Embryonic facial prominence (tissue), 1 donor: Measurements from ENCODE around the gene SRPRB.

Experiments used
- DNase-seq: peaks from one replicate; pipeline ENCODE4 v3.0.0-alpha.2; 2016; ENCODE audit errors: extremely low spot score

Gene SRPRB

DNA sequence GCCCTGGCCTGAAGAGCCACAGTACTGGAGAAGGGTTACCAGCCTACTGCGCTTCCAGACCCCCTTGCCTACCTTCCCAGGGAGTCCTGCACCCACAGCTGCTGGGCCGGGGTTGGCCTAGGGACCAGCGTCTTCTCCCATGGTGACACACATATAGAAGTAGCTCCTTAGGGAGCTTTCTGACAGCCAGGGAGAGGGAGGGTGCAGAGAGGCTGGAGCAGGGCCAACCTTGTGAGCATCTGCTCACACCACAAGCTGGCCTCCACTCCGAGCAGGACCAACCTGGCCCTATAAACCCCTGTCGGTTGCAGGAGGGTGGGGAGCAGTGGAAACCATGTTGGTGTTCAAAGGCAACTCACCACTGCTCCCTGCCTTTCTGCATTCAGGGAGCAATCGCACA, 35.2 kb downstream of the SRPRB start:
- no peak for DNase-seq

DNA sequence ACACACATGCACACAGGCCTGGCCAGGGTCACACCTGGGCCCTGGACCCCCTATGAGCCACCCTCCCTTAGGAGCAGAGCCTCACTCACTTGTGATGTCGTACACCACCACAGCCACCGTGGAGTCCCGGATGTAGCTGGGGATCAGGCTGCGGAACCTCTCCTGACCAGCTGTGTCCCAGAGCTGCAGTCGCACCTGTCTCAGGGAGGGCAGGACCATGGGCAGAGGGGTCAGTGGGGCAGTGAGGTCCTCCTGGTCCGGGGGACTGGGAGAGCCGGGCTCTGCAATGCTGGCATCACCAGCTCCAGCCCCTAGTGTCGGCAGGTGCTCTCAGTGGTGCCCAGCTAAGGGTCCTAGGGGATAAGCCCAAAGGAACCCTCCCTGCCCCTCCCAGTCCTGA, 35.6 kb downstream of the SRPRB start:
- DNase-seq: no peak

DNA sequence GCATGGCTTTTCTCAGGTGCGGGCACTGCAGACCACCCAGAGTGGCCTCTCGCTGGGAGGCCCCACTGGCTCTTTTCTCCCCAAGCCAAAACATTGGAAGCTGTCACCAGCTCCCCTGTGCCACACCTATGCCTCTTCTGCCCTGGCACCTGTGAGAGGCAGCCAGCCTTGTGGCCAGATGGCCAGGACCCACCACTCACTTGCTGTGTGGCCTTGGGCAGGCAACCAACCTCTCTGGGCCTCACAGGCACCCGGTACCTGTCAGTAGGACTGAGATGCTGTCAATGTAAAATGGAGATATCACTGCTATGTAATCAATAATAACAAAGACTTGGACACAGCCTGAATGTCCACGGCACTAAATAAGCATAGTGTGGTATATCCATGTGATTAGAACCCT, 36.5 kb downstream of the SRPRB start:
- DNase-seq: no peak

DNA sequence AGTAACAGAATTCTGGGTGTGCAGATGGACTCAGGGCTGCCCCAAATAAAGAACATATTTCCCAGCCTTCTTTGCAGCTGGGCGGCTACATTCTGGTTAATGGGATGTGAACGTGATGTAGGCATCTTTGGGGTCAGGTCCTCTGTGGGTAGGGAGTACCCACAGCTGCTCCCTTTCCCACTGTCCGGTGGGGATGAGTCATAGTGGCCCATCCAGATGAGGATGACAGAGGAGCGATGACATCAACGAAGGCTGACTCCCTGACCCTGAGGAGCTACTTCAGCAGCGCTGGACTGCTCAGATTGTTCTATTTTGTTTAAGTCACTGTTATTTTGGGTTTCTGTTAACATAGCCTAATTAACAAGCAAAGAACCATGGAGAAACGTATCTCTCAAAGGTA, 38.0 kb downstream of the SRPRB start:
- DNase-seq: no peak

DNA sequence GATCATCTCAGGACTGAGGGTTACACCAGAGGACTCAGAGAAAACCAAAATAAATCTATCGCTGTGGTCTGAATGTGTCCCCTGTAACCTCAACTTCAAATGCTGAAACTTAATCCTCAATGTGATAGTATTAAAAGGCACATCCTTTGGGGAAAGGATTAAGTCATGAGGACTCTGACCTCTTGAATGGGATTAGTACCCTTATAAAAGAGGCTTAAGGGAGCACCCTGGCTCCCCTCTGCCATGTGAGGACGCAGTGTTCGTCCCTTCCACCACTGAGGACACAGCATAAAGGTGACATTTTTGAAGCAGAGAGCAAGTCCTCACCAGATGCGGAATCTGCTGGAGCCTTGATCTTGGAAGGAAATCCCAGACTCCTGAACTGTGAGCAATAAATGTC, 39.5 kb downstream of the SRPRB start:
- DNase-seq: no peak

DNA sequence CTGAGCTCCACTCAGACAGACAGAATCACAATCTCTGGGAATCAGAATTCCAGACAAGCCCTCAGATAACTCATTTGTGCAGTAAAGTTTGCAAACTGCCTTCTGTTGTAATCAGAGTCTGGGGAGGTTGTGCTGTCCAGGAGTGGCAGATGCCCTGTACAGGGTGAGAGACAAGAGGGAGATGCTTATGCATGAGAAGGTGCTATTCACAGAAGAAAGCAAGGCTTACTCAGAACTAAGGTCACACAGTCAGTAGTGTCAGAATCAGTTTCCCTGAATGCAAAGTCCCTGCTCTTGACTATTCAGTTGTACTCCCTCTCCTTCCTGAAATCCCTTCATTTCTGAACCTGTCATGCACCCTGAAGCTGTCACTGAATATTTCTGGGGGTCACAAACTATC, 43.7 kb downstream of the SRPRB start:
- DNase-seq: no peak

DNA sequence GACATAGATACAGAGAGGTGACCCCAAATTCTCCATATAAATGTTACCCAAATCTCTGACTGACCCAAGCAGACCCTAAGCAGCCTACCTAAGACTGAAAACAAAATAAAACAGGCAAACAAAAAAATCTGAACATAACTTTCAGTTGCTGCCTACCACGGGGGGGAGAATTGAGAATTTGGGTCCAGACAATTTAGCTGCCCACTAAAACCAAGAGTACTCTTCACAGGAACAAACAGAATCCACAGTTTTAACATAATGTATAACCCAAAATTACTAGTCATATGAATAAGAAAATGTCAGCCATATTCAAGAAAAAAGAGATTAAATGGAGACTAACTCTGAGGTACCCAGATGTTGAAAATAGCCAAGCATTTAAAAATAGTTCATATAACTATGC, 44.4 kb downstream of the SRPRB start:
- DNase-seq: no peak

DNA sequence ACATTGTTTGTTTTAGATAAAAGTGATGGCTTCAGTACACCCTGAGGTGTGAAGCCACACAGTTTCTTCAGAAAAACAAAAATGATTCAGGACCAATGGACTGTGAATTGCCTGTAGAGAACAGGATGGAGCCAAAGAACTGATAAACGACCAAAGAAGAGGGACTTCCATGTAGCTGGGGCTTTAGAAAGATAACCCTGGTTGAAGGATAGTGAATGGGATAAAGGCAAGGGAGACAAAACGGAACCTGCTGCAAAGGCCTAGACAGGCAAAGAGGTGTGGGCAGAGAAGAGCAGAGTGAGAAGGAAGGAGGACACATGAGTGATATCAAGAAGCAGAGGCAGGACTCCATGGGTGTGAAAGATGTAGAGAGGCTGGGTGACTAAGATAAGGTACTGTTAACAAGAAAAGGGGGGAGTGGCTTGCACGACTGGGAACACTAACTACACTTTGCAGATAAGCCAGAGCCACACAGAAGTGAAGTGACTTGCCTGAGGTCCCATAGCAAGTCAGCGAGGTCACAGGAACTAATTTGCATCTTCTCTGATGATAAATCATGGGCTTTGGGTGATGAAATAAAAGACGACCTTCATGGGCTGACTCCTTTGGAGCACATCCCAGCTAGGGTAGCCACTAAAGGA, 45.8 kb downstream of the SRPRB start:
- no peak for DNase-seq

DNA sequence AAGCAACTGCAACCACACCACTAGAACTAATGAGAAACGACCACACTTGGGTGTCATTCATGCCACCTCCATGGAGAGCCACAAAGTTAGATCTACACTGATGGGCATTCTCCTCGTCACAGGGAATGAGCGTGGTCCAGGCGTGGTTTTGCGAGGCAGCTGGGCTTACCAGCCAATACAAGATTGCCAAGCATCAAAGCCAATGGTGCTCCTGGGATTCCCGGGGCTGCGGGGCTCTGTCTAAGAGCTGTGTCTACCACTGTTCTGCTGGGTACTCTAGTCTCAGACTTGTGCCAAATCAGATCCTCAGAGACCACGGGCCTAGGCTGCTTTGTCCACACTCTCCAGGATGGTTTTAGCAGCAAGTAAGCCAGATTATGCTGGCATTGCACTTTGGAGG, 46.3 kb downstream of the SRPRB start:
- no peak for DNase-seq

DNA sequence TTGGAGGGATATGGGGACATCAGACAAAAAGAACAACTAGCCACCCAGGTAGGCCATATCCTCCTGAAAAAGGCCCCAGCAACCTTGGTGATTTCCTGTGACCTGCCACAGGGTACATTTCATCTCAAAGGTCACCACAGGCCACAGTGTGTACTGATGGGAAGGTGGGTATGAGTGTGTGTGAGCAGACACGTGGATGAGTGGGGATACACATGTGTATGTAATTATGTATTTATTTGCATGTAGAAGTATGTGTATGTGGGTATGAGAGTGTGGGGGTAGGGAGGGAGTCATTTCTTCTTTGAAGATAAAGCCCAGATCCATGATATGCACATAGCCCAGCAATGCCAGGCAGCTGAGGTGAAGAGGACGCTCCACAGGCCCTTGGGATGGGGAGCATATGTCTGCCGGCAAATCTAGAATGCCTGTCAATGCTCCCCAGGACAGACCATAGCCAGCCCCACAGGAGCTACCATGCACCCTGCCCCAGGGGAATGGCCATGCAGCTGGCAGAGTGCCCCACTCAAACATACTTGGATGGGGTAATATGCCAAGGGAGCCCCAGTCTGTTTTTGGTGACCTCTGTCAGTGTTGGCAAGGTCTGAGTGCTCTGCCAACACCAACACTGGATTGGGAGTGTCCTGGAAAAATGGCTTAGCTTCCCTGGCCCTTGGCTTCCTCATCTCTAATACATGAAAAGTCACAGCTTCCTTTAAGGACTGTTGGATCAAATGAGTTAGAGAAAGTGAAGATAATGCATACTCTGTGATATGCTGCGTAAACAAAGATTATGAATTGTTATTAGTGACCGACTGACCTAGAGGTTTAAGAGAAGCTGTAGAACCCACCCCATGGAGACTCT, 47.7 kb downstream of the SRPRB start:
- no peak for DNase-seq

DNA sequence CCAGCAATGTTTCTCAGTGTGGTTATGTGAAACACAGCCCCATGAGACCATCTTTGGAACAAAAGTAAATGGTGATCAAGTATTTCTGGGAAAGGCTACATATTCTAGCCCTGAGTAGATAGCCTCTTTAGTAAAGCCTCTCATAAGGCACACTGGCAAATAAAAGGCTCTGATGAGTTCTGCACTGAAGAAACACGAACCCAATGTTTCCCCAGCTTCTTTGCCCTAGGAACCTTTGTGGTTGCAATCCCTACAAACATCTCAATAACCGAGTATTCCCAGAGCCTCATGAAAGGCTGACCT, 48.3 kb downstream of the SRPRB start:
- no peak for DNase-seq

DNA sequence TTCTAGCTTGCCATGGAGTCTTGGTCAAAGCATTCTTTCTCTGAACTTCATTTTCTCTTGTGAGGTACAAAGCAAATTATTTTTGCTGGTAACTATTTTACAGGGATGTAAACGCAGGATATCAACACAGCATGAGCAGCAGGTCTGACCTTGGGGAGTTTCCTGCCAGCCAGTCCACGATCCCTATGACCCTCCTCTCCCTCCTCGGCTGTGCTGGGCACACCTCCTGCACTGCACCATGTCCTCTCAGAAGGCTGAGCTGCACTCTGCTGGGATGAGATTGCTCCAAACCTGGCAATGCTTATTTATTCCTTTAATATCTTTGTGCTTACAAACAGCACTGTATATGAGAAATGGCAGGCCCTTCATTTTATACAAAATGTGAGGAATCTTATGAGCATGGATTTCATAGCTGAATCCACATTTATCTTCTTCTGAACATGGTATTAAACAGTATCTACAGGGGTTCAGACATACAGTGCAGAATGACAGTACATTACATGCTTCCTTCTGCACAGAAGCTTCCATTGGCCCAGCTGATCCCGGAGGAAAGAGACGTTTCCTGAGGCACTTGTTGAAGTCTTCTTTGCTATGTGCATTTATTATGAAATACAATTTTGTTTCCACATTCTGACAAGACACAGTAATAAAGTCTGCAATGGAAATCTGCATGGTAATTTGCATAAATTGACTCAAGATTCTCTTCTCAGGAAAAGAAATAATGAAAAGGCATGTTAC, 48.8 kb downstream of the SRPRB start:
- no peak for DNase-seq

DNA sequence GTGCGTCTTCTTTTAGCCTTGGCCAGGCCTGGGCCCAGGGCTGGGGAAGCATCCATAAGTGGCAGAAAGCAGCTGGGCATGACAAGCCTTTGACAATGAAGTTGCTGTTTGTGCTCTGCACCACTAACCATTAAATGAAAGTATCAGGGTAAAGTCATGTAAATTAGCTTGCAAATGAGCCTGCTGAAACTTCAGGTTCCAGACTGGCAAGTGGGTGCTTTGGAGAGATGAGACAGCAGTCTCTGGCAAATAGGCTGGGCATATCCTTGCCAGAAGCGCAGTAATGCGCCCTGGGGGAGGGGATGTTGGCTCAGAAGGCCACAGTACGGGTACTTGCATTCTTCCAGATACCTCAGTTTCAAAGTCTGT, 49.4 kb downstream of the SRPRB start:
- no peak for DNase-seq

DNA sequence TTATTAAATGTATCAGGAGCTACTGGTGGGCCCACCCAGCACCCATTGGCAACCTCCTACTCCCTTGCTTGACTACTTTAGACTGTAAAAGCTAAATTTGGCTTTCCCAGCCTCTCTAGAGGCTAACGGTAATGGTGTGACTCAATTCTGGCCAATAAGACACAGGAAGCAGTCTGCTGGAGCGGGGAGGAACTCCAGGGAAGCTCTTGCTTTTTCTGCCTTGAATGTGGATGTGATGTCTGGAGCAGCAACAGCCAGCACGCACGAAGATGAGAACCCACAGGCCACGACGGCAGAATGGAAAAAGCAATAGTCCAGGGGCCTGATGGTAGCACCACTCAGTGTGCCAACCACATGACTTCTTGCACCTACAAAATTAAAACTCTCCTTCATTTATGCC, 50.2 kb downstream of the SRPRB start:
- no peak for DNase-seq

DNA sequence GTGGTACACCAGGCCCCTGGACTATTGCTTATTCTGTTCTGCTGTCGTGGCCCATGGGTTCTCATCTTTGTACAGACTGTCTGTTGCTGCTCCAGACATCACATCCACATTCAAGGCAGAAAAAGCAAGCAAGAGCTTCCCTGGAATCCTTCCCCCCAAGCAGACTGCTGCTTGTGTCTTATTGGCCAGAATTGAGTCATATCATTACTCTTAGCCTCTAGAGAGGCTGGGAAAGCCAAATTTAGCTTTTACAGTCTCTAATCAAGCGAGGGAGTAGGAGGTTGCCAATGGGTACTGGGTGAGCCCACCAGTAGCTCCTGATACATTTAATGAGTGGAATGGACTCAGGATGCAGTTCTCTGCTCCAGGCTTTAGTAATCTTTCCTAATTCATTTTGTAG, 50.7 kb downstream of the SRPRB start:
- DNase-seq: no peak

DNA sequence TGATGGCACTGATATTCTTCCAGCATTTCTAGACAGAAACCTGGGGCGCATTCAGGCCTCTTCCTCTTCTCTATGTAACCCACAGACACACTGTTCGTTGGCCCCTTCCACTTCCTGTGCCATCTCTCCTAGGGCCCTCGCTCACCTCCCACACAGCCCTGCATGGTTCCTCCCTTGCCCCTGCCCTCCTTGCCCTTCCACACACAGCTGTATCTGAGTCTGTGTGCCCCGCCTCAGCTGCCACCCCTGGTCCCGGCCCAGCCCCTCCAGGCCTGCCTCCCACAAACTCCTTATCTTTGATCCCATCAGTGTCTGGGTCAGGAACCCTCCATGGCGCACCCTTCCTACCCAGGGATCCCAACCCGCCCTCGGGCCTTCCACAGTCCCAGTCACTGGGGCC, 52.2 kb downstream of the SRPRB start:
- DNase-seq: no peak

DNA sequence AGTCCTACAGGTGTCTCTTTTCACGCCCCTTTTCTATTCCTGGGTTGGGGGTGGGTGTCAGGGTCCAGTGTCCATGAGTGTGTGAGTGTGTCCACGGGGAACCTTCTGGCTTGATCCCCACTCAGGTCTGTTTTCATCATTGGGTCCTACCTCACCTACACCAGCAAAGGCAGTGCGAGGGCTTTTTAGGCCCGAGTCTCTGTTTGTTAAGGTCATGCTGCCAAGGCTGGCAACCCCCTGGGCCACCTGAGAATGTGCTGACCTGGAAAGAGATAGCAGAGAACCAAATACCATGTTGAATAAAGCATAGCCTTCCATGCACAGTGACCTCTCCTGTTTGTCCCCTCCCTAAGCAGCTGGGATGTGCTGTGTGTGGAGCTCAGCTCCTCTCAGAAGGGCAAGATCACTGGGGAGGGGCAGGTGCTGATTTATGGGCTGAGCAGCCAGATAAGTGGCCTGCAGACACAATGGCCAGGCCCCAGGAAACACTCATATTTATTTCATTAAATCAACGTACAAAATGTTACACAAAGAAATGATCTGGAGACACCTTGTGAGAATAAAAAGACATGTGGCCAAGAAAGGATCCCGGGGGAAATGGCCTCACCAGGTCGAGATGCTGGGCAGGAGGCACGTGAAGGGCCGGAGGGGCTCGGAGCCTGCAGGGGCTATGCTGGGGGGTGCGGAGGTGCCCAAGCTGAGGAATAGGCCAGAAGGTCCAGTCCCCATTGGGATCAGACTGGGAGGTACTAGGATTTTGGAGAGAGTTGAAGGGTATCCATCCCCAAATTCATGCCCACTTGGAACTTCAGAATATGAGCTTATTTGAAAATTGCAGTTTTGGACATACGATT, 54.0 kb downstream of the SRPRB start:
- DNase-seq: no peak

DNA sequence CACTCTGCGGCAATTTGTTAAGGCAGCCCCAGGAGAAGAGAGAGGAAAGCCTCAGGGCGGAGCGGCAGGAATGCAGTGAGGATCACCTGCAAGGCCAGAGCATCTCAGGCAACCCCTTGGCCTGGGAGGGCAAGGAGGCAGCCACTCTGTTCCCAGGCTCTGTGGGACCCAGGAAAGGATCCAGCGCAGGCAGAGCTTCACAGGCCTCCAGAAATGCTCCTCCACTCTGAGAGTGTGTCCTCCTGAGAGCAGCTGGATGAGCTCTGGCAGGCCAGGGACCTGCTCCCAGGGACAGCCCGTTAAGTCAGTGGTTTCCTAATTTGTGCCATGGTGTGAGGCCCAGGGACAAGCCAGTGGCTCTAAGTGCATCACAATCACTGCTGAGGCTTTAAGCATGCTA, 54.9 kb downstream of the SRPRB start:
- DNase-seq: no peak

DNA sequence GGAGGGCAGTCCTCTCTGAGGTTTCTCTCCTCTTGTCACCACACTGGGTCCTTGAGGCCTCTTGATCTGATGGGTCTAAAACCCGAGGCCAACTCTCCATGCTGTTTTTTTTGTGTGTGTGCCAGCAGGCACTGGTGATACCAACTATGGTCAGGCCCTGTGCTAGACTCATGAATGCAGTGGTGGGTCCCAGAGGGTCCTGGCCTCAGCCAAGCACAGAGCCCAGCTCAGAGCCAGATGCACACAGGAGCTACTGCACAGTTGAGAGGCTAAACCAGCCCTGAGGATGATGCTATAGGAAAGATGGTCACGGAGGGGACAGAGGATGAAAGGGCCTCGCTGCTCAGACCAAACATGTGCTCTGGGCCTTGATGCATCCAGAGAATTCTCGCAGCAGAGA, 56.5 kb downstream of the SRPRB start:
- no peak for DNase-seq

DNA sequence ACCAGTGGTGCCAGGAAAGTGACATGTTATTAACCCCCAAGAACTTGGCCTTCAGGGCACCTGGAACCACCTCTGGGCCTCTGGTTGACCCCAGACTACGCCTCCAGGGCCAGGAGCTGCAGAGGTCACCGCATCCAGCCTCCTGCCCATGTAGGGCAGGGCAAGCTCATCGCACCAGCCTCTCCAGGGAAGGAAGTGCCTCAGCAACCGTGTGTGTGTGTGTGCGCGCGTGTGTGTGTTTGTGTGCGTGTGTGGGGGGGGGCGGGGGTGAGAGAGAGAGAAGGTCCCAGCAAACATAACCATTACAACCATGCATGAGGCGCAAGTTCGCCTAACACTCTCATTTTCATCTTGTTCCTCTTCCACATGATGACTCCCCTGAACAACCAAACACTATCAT, 58.3 kb downstream of the SRPRB start:
- DNase-seq: no peak

DNA sequence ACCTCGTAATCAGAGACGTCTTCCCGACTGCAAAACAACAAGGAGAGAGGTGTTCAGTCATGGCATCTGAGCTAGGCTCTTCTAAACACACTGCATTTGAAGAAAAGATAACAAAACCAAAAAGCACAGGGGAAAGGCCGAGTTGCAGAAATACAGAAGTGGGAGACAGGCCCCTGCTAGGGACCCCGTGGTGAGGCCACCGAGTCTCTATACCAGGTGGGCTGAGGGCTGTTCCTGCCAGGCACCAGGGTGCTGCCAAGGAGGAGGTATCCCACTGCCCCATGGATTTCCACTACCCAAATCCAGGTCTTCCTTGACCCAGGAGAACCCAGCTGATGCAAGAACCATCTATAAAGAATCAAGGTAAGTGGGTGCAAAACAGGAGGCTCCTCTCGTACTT, 59.0 kb downstream of the SRPRB start:
- DNase-seq: no peak

DNA sequence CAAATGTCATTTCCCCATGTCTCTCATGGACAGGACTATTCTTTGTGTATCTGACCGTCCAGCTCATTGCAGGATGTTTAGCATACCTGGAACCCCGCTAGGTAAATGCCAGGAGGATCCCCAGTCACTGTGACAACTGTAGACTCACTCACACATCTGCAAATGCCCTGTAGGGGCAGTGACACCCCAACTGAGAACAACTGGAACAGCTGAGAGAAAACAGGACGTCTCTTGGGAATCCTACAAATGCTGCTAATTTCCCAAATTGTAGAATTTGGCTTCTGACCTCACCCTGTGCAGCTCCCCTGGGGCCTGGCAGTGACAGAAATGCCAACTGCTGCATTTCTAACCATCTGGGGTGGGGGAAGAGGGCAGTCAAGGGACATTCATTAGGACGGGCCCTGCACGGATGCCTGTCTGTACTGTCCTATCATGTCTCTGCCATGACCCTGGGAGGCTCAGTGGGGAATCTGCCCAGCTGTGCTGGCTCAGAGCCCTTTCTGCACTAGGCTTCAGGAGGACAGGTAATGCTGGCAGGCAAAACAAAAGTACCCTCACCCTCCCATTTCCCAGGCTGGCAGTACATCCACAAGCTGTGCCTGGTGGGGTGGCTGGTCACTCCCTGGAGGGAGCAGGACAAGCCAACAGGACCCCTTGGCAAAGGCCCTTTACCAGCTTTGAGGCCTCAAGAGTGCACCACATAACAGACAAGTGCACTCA, 59.7 kb downstream of the SRPRB start:
- DNase-seq: no peak
